Activated T-cell treated with anti-CD3 and anti-CD28 coated beads for 1 hour (primary cell): ENCODE measurements around the gene KRTAP10-4.
"Not testable (repeated sequence)": the region's sequence is repeated elsewhere in the genome, so short reads cannot be mapped to it uniquely, and the experiment has no call there.

Experiments
- DNase-seq: peaks from one replicate; pipeline ENCODE4 v3.0.0-alpha.2; 2020; ENCODE audit warnings: low read depth

KRTAP10-4 gene

GRCh38 chr21:44579056-44579832 is 5.7 kb downstream of the KRTAP10-4 start:
- DNase-seq, result no peak

GRCh38 chr21:44579833-44580144 is 6.3 kb downstream of the KRTAP10-4 start:
- DNase-seq, result no peak

DNA sequence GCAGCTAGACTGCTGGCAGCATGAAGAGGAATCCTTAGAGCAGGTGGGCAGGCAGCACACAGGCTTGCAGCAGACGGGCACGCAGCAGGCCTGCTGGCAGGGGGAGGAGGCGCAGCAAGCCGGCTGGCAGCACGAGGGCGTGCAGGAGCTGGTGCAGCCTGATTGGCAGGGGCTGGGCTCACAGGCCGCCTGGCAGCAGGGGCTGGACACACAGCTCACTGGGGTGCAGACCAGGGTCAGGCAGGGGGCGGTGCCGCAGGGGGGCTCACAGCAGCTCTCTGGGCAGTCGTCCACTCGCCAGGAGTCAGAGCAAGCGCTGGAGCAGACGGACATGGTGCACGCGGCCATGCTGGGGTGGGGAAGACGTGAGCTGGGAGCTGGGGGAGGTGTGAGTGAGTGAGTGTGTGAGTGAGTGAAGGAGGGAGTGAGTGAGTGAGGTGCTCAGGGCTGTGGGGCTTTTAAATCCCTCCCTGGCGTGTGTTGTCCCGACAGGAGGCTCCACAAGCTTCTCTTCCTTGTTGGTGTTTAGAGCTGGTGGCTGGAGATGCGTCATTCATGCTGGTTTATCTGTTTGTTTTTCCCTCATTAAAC is 6.8 kb downstream of the KRTAP10-4 start, which contains the start of gene KRTAP10-5:
Gene KRTAP10-5 (minus strand): TSS at position 374 of the 591 bp plus-strand sequence. CDS start 26 bp downstream, at position 348.
- DNase-seq, result not testable (repeated sequence)

DNA sequence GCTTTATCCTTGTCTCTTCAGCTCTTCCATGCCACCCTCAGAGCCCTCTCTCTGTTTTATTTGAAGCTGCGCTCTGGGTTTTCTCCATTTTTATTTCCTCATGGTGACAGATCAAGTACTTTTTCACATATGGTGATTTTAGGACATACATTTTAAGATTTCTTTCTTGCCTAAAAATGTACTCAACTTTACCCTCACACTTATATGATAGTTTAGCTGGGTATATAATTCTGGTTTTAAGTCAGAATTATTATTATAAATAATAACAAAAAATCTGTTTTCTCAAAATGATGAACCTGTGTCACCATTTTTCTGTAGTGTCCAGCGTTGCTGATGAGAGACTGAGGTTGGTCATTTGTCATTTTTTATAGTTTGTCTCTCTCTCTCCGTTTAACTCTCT is 7.6 kb downstream of the KRTAP10-4 start:
- no peak for DNase-seq

DNA sequence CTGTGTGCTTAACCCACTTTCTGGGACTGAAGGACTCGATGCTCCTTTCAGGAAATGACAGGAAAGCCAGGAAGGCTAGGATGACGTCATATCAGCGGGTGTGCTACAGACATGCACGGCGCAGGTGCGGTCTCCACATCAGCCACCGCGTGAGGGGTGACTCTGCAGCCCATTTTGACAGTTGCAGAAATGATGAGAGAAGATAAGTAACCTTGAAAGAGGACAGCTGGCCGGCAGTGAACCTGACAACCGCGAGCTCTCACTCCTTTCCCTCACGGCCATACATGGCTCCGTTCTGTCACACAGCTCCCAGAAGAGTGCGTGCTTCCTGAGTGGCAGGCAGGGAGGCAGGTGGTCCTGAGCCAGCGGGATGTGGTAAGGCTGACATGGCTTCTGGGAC is 8.5 kb downstream of the KRTAP10-4 start:
- DNase-seq, result no peak

- DNase-seq, result no peak
Observed at GRCh38 chr21:44583089-44583799, 9.7 kb downstream of the KRTAP10-4 start.

DNA sequence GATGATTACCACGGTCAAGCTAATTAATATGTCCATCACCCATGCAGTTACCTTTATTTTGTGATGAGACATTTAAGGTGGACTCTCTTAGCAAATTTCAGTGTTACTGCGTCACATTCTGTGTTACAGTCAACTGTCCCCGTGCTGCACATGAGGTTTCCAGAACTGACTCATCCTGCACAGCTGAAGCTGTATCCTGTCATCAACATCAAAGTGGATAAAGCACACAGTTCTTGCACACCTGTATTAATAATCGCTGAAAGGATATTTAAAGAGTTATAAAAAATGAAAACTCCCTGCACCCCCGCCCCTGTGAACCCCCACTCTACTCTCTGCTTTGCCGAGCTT is 10.2 kb downstream of the KRTAP10-4 start:
- no peak for DNase-seq

DNA sequence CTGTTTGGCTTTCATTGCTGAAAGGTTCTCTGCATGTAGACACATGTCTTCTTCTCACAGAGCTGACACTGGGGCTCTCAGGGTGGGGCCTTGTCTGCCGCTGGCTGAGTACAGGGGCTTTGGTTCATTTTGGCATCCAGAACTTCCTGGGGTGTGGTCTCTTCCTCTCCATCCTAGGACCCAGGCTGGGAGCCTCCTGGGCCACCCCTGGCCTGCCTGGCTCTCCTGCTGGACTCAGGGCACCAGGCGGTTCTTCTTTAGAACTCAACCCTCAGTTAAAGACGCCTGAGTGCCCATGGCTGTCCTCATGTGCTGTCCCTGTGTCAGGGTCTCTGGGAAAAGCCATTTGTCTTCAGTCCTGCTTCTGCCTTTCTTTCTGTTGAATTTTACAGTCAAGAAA is 12.4 kb downstream of the KRTAP10-4 start:
- no peak for DNase-seq

DNA sequence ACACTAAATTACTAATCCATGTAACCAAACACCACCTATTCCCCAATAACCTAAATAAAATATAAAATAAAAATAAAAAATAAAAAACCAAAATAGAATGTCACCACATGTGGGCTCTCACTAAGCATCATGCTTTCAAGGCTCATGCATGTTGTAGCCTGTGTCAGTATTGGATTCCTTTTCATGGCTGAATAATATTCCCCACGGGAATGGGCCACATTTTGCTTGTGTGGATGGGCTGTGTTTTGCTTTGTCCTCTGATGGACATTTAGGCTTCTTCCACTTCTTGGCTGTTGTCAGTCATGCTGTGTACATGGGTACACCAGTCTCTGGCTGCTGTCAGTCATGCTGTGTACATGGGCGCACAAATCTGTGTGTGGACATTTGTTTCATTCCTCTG is 15.6 kb downstream of the KRTAP10-4 start:
- no peak for DNase-seq

GRCh38 chr21:44589586-44590305 is 16.2 kb downstream of the KRTAP10-4 start:
- no peak for DNase-seq

DNA sequence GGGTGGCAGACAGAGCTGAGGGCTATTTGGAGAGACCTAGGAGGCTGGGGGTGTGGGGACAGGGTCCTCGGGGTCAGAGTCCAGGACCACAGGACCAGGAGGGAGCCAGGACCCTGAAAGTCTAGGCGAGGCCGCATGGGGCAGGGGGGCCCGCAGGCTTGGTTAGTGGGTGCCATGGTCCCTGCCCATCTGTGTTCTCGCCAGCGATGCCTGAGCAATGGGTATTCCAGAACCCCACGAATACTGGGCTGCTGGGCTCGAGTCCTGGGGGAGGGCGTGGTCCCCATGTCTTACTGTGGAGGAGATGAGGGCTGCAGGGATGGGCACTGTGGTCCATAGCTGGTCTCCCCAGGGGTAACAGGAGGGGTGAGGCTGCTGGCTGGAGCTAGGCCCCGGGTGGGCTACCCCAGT is 16.8 kb downstream of the KRTAP10-4 start:
- no peak for DNase-seq

- DNase-seq, result not testable (repeated sequence)
Observed at GRCh38 chr21:44590897-44591800, 17.6 kb downstream of the KRTAP10-4 start.

GRCh38 chr21:44591801-44592130 is 18.2 kb downstream of the KRTAP10-4 start:
- DNase-seq, result not testable (repeated sequence)

GRCh38 chr21:44592446-44593311 is 19.1 kb downstream of the KRTAP10-4 start, which contains the start of gene KRTAP10-6:
KRTAP10-6 (minus strand) TSS chr21:44592505; CDS start chr21:44592484, 21 bp downstream.
- no peak for DNase-seq

DNA sequence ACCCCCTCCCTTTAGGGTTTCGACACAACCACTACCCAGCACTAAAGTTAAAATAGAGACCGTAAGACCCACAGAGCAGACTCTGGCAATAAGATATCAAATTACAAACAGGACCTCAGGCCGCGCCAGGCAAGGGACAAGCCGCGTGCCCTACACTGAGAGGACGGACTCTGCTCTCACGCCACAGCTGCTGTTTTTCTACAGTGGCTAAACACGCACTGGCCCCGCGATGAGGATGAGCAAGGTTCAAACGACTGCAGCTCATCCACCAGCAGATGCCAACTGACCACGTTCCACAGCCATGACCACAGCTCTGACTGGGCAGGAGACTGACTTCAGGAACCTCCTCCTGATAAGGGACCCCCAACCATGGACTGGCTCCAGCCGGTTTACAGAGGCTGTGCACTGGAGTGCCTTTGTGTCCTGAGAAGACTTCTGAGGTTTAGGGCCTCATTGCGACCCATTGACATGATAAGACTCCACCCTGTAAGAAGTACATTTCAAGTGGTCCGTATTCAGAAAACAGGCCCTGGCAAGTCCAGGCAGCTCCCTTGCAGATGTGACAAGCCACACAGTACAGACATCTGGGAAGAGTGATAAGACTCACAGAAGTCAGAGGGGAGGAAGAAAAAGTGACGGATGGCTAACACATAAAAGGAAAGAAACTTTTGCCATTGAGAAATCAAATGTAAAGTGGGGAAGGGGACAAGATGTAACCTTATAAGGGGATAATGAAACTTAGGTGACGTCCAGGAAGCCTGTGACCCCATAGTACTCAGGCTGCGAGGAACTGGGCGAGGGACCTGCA is 20.3 kb downstream of the KRTAP10-4 start:
- DNase-seq, result no peak

GRCh38 chr21:44594406-44594916 is 20.9 kb downstream of the KRTAP10-4 start:
- no peak for DNase-seq

GRCh38 chr21:44595524-44595923 is 22.0 kb downstream of the KRTAP10-4 start:
- DNase-seq, result no peak

GRCh38 chr21:44596068-44596725 is 22.7 kb downstream of the KRTAP10-4 start:
- DNase-seq, result no peak

GRCh38 chr21:44598061-44598460 is 24.5 kb downstream of the KRTAP10-4 start:
- DNase-seq, result no peak
